ENCODE measurements around the gene HS6ST1. TPM values are rescaled to one million over a fixed set of nuclear protein-coding genes. Genes with fewer than 3 reads are reported as not detected.

The HS6ST1 gene
- total RNA-seq, 3 donors from 2014 or later (not counting 1 experiment from before 2014, with no cell fraction given) = 18.9 to 35.9 (median 28.8) TPM

- intact Hi-C loops (cut with micrococcal nuclease) = no loop called here
- Mint-ChIP-seq H3K27ac (no peak overlapping the region), H3K9me3 (no peaks in the 10 kb centered on the region), H3K27me3 (ENCODE audit: low read depth in 2 of 2) (no peaks in the 10 kb centered on the region), H3K4me3 (no peak overlapping the region), H3K4me1 (peaks cover 11 to 20% of the 10 kb centered on the region in 2 donors), H3K36me3 (no peaks in the 10 kb centered on the region)
- no peaks in the 10 kb centered on the region for H3K27me3 ChIP-seq (ENCODE audit: control insufficient read depth, insufficient read depth, low read length)
- ATAC-seq (no peak), DNase-seq (no peak)
- TF ChIP-seq, protein P1, sequence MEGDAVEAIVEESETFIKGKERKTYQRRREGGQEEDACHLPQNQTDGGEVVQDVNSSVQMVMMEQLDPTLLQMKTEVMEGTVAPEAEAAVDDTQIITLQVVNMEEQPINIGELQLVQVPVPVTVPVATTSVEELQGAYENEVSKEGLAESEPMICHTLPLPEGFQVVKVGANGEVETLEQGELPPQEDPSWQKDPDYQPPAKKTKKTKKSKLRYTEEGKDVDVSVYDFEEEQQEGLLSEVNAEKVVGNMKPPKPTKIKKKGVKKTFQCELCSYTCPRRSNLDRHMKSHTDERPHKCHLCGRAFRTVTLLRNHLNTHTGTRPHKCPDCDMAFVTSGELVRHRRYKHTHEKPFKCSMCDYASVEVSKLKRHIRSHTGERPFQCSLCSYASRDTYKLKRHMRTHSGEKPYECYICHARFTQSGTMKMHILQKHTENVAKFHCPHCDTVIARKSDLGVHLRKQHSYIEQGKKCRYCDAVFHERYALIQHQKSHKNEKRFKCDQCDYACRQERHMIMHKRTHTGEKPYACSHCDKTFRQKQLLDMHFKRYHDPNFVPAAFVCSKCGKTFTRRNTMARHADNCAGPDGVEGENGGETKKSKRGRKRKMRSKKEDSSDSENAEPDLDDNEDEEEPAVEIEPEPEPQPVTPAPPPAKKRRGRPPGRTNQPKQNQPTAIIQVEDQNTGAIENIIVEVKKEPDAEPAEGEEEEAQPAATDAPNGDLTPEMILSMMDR (IDR thresholded peaks at IDR 0.05) = no peak
- H3K4me1 ChIP-seq (ENCODE audit: control insufficient read depth, insufficient read depth, low read length) = peaks cover 2% of the 10 kb centered on the region
- no peaks in the 10 kb centered on the region for H3K9me3 ChIP-seq (ENCODE audit: control insufficient read depth, insufficient read depth, low read length)
- 86% methylated on average over 9 of the region's 9 CpGs for WGBS (ENCODE audit: insufficient coverage)
- no peaks in the 10 kb centered on the region for H3K36me3 ChIP-seq (ENCODE audit: control insufficient read depth, insufficient read depth, low read length)
- H3K27ac ChIP-seq (ENCODE audit: low read length) = no peak overlapping the region
- no peak overlapping the region for H3K4me3 ChIP-seq (ENCODE audit: low read length)
Observed at GRCh38 chr2:128263902-128264331, 54.8 kb downstream of the HS6ST1 start.

DNA sequence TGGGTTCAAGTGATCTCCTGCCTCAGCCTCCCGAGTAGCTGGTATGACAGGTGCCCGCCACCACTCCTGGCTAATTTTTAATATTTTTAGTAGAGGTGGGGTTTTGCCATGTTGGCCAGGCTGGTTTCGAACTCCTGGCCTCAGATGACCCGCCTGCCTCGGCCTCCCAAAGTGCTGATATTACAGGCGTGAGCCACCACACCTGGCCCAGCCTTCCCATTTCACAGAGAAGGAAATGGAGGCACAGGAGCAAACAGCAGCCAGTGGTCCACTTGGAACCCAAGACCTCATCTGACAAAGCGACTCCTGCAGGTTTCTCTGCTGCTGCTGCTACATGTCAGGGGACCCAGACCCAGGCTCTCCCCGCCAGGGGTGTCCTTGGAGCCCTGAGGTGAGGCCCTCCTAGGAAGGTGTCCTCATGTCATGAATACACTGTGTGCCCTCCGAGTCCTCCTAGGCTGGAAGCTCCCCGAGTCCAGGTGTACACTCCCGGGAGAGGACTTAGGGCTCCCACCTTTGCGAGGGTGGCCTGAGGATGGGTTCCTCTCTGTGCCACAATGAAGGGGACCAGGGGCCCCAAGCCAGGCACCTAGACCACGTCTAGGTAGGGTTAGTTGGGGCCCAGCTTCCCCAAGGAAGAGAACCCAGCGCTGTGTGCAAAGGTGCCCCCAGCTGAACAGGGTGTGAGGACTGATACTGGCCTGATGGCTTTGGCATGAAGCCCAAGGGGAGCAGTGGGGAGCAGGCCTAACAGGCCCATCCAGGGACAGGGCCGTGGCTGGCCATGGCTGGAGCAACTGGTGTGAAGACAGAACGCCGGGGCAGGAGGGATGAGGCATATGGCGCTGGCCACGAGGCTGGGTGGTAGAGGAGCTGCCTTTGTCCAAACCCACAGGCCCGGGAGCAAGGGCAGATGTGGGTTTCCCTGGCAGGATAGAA, 56.1 kb downstream of the HS6ST1 start:
- 87% methylated on average over 20 of the region's 20 CpGs for WGBS (ENCODE audit: insufficient coverage)
- H3K4me3 Mint-ChIP-seq = no peak overlapping the region
- H3K36me3 Mint-ChIP-seq = no peaks in the 10 kb centered on the region
- Histone ChIP-seq H3K27ac (ENCODE audit: low read length) (no peak overlapping the region), H3K9me3 (ENCODE audit: control insufficient read depth, insufficient read depth, low read length) (no peaks in the 10 kb centered on the region), H3K36me3 (ENCODE audit: control insufficient read depth, insufficient read depth, low read length) (no peaks in the 10 kb centered on the region), H3K4me3 (ENCODE audit: low read length) (no peak overlapping the region), H3K27me3 (ENCODE audit: control insufficient read depth, insufficient read depth, low read length) (no peaks in the 10 kb centered on the region), H3K4me1 (ENCODE audit: control insufficient read depth, insufficient read depth, low read length) (peaks cover 2% of the 10 kb centered on the region)
- peaks cover 11 to 20% of the 10 kb centered on the region in 2 donors for H3K4me1 Mint-ChIP-seq
- intact Hi-C loops (cut with micrococcal nuclease) = no loop called here
- peak overlapping the region in 1 of 2 donors; percentile 75 for H3K27ac Mint-ChIP-seq
- no peaks in the 10 kb centered on the region for H3K9me3 Mint-ChIP-seq
- DNase-seq (no peak), ATAC-seq (no peak)
- TF ChIP-seq, protein P1 (IDR thresholded peaks at IDR 0.05) = no peak
- no peaks in the 10 kb centered on the region for H3K27me3 Mint-ChIP-seq (ENCODE audit: low read depth in 2 of 2)

- TF ChIP-seq, protein P1 (IDR thresholded peaks at IDR 0.05) = no peak
- no peak for ATAC-seq
- peaks cover 2% of the 10 kb centered on the region for H3K4me1 ChIP-seq (ENCODE audit: control insufficient read depth, insufficient read depth, low read length)
- no peaks in the 10 kb centered on the region for H3K36me3 ChIP-seq (ENCODE audit: control insufficient read depth, insufficient read depth, low read length)
- Mint-ChIP-seq H3K36me3 (no peaks in the 10 kb centered on the region), H3K27me3 (ENCODE audit: low read depth in 2 of 2) (peaks cover 0 to under 1% of the 10 kb centered on the region in 2 donors), H3K9me3 (no peaks in the 10 kb centered on the region), H3K4me3 (no peak overlapping the region), H3K27ac (peak overlapping the region in 1 of 2 donors; percentile 45), H3K4me1 (peaks cover 11 to 20% of the 10 kb centered on the region in 2 donors)
- WGBS (ENCODE audit: insufficient coverage) = 89% methylated on average over 26 of the region's 26 CpGs
- no peak overlapping the region for H3K27ac ChIP-seq (ENCODE audit: low read length)
- intact Hi-C loops (cut with micrococcal nuclease) = no loop called here
- no peak overlapping the region for H3K4me3 ChIP-seq (ENCODE audit: low read length)
- H3K9me3 ChIP-seq (ENCODE audit: control insufficient read depth, insufficient read depth, low read length) = no peaks in the 10 kb centered on the region
- no peaks in the 10 kb centered on the region for H3K27me3 ChIP-seq (ENCODE audit: control insufficient read depth, insufficient read depth, low read length)
- DNase-seq = no peak
Observed at GRCh38 chr2:128261245-128262128, 57.2 kb downstream of the HS6ST1 start.

Measured in natural killer cell (primary cell).